ENCODE results near the gene COL6A1. TPM values are rescaled to one million over a fixed set of nuclear protein-coding genes. Genes with fewer than 3 reads are reported as not detected.

The COL6A1 gene
- total and polyA plus RNA-seq, 2 of the 13 experiments (the other 11 are each of a cell fraction or from before 2014, with no cell fraction given): 3.1 to 4.8 TPM

GRCh38 chr21:45970674-45971615 is 10.6 kb upstream of the COL6A1 start (continued):
- TF ChIP-seq, protein P1, sequence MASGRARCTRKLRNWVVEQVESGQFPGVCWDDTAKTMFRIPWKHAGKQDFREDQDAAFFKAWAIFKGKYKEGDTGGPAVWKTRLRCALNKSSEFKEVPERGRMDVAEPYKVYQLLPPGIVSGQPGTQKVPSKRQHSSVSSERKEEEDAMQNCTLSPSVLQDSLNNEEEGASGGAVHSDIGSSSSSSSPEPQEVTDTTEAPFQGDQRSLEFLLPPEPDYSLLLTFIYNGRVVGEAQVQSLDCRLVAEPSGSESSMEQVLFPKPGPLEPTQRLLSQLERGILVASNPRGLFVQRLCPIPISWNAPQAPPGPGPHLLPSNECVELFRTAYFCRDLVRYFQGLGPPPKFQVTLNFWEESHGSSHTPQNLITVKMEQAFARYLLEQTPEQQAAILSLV (CRISPR knock-in tag; IDR thresholded peaks at IDR 0.05; ENCODE audit: borderline replicate concordance): peak; percentile 63; the same call in 1 of the 2 replicates
- TF ChIP-seq NR1H2 (CRISPR knock-in tag; IDR thresholded peaks at IDR 0.05; ENCODE audit: borderline replicate concordance, low read depth) (no peak), HDAC1 (CRISPR knock-in tag; IDR thresholded peaks at IDR 0.05) (0 out of 2 replicates have a peak, but pooled peaks have one; percentile 33), ZBTB49 (CRISPR knock-in tag; IDR thresholded peaks at IDR 0.05; ENCODE audit: borderline replicate concordance) (no peak), ZBTB33 (CRISPR knock-in tag; IDR thresholded peaks at IDR 0.05) (peak; percentile 24; the same call in 1 of the 2 replicates), ERF (CRISPR knock-in tag; IDR thresholded peaks at IDR 0.05) (peak; percentile 60; the same call in 1 of the 2 replicates), ZNF337 (CRISPR knock-in tag; IDR thresholded peaks at IDR 0.05; ENCODE audit: borderline replicate concordance, low read depth) (no peak), SETDB1 (CRISPR knock-in tag; IDR thresholded peaks at IDR 0.05; ENCODE audit: borderline replicate concordance) (no peak), CREM (IDR thresholded peaks at IDR 0.05) (no peak), CREM (CRISPR knock-in tag; IDR thresholded peaks at IDR 0.05) (no peak), HOXD1 (CRISPR knock-in tag; IDR thresholded peaks at IDR 0.05) (no peak), KDM2A (CRISPR knock-in tag; IDR thresholded peaks at IDR 0.05; ENCODE audit: borderline replicate concordance, low read depth) (peak; percentile 55; the same call in 1 of the 2 replicates), ZNF83 (CRISPR knock-in tag; IDR thresholded peaks at IDR 0.05; ENCODE audit: borderline replicate concordance) (no peak), MIER3 (CRISPR knock-in tag; IDR thresholded peaks at IDR 0.05; ENCODE audit: borderline replicate concordance) (no peak), ARID2 (CRISPR knock-in tag; IDR thresholded peaks at IDR 0.05; ENCODE audit: borderline replicate concordance) (no peak), ZKSCAN5 (CRISPR knock-in tag; IDR thresholded peaks at IDR 0.05) (no peak), ZNF562 (CRISPR knock-in tag; IDR thresholded peaks at IDR 0.05; ENCODE audit: borderline replicate concordance) (no peak), ZNF207 (IDR thresholded peaks at IDR 0.05; ENCODE audit: borderline replicate concordance) (no peak)
- TF ChIP-seq, protein P2, sequence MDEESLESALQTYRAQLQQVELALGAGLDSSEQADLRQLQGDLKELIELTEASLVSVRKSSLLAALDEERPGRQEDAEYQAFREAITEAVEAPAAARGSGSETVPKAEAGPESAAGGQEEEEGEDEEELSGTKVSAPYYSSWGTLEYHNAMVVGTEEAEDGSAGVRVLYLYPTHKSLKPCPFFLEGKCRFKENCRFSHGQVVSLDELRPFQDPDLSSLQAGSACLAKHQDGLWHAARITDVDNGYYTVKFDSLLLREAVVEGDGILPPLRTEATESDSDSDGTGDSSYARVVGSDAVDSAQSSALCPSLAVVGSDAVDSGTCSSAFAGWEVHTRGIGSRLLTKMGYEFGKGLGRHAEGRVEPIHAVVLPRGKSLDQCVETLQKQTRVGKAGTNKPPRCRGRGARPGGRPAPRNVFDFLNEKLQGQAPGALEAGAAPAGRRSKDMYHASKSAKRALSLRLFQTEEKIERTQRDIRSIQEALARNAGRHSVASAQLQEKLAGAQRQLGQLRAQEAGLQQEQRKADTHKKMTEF (CRISPR knock-in tag; IDR thresholded peaks at IDR 0.05): 0 out of 2 replicates have a peak, but pooled peaks have one; percentile 16
- TF ChIP-seq, protein P3, sequence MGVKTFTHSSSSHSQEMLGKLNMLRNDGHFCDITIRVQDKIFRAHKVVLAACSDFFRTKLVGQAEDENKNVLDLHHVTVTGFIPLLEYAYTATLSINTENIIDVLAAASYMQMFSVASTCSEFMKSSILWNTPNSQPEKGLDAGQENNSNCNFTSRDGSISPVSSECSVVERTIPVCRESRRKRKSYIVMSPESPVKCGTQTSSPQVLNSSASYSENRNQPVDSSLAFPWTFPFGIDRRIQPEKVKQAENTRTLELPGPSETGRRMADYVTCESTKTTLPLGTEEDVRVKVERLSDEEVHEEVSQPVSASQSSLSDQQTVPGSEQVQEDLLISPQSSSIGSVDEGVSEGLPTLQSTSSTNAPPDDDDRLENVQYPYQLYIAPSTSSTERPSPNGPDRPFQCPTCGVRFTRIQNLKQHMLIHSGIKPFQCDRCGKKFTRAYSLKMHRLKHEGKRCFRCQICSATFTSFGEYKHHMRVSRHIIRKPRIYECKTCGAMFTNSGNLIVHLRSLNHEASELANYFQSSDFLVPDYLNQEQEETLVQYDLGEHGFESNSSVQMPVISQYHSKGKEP (CRISPR knock-in tag; IDR thresholded peaks at IDR 0.05): no peak

All from HepG2 (cell line).